HG03175 (cell line): ENCODE measurements around the gene CAAP1.
"Not testable (repeated sequence)": the region's sequence is repeated elsewhere in the genome, so short reads cannot be mapped to it uniquely, and the experiment has no call there.

Experiments used
- ATAC-seq: cut with Tn5 transposase; IDR thresholded peaks from one replicate; pipeline ENCODE4 v1.9.1; 2021; ENCODE audit warnings: mild to moderate bottlenecking, moderate library complexity; ENCODE audit not compliant: unreplicated experiment

The CAAP1 gene

GRCh38 chr9:26850995-26851394, 41.6 kb downstream of the CAAP1 start:
- no peak for ATAC-seq

GRCh38 chr9:26833792-26834191, 58.8 kb downstream of the CAAP1 start:
- ATAC-seq, result no peak

GRCh38 chr9:26828391-26828955, 64.1 kb downstream of the CAAP1 start:
- not testable (repeated sequence) for ATAC-seq

- ATAC-seq, result no peak
Measured at GRCh38 chr9:26814799-26815198, 77.8 kb downstream of the CAAP1 start.

- ATAC-seq, result peak; percentile 47
Measured at GRCh38 chr9:26813247-26813646, 79.4 kb downstream of the CAAP1 start.

- no peak for ATAC-seq
Measured at GRCh38 chr9:26812217-26812616, 80.4 kb downstream of the CAAP1 start.

GRCh38 chr9:26811106-26811505, 81.5 kb downstream of the CAAP1 start:
- no peak for ATAC-seq

- no peak for ATAC-seq
Measured at GRCh38 chr9:26809795-26810194, 82.8 kb downstream of the CAAP1 start.

GRCh38 chr9:26807161-26807560, 85.4 kb downstream of the CAAP1 start:
- no peak for ATAC-seq

- ATAC-seq, result no peak
Measured at GRCh38 chr9:26802921-26803320, 89.7 kb downstream of the CAAP1 start.

GRCh38 chr9:26801772-26802171, 90.8 kb downstream of the CAAP1 start:
- ATAC-seq, result no peak

- ATAC-seq, result no peak
Measured at GRCh38 chr9:26800322-26800721, 92.3 kb downstream of the CAAP1 start.

- ATAC-seq, result no peak
Measured at GRCh38 chr9:26791274-26791673, 101.3 kb downstream of the CAAP1 start.
